Brain microvascular endothelial cell (primary cell): Measurements from ENCODE around the gene EMP1.
"Not testable (repeated sequence)": the region's sequence is repeated elsewhere in the genome, so short reads cannot be mapped to it uniquely, and the experiment has no call there.

Experiments used
- DNase-seq: peaks from one replicate; pipeline ENCODE4 v3.0.0-alpha.2; 2020
- H3K27ac ChIP-seq: fragments of 250-450 bp; sonication (Bioruptor Pico); 2 replicates; pipeline ENCODE4 v1.5.1; 2020; ENCODE audit warnings: mild to moderate bottlenecking, moderate library complexity
- H3K27me3 ChIP-seq: fragments of 250-450 bp; sonication (Bioruptor Pico); replicated peaks from 2 replicates; pipeline ENCODE4 v1.5.1; 2020; ENCODE audit warnings: mild to moderate bottlenecking
- H3K36me3 ChIP-seq: fragments of 250-450 bp; sonication (Bioruptor Pico); replicated peaks from 2 replicates; pipeline ENCODE4 v1.5.1; 2020; ENCODE audit warnings: mild to moderate bottlenecking
- H3K4me3 ChIP-seq: 2 replicates; pipeline ENCODE4 v1.5.1; 2011; ENCODE audit warnings: low read depth, mild to moderate bottlenecking, control low read depth, low read length, moderate library complexity
- CTCF ChIP-seq: IDR thresholded peaks from 2 replicates; pipeline ENCODE4 v1.5.1; 2011; ENCODE audit warnings: low read depth, mild to moderate bottlenecking, moderate library complexity, low read length, control low read depth, inconsistent platforms; ENCODE audit errors: missing control alignments
- in situ Hi-C: cut with HindIII; loops from 2 replicates; pipeline ENCODE4 v1.10.0; 2017; ENCODE audit warnings: low sequenced_read_pairs, low pct_ligation_motif_present

Gene EMP1

GRCh38 chr12:13256692-13257045 lies 60.1 kb downstream of the EMP1 start:
- no peak for DNase-seq
- no peaks in the 10 kb centered on the region for H3K27me3 ChIP-seq
- no peak for TF ChIP-seq CTCF
- no peak overlapping the region for H3K27ac ChIP-seq
- H3K36me3 ChIP-seq: no peaks in the 10 kb centered on the region
- in situ Hi-C loops: no loop called here
- H3K4me3 ChIP-seq: no peak overlapping the region

- Histone ChIP-seq H3K27me3 (no peaks in the 10 kb centered on the region), H3K27ac (no peak overlapping the region), H3K4me3 (no peak overlapping the region), H3K36me3 (no peaks in the 10 kb centered on the region)
- in situ Hi-C loops: no loop called here
- no peak for DNase-seq
- TF ChIP-seq CTCF: no peak
These were observed 60.9 kb downstream of the EMP1 start for GRCh38 chr12:13257356-13257875.

- no peak for TF ChIP-seq CTCF
- in situ Hi-C loops: no loop called here
- no peak for DNase-seq
- H3K36me3 ChIP-seq: no peaks in the 10 kb centered on the region
- H3K27me3 ChIP-seq: no peaks in the 10 kb centered on the region
- H3K27ac ChIP-seq: no peak overlapping the region
- H3K4me3 ChIP-seq: no peak overlapping the region
These were observed 61.7 kb downstream of the EMP1 start for GRCh38 chr12:13258197-13258596.

- H3K27me3 ChIP-seq: no peaks in the 10 kb centered on the region
- no peak overlapping the region for H3K27ac ChIP-seq
- H3K4me3 ChIP-seq: no peak overlapping the region
- no peak for TF ChIP-seq CTCF
- in situ Hi-C loops: no loop called here
- no peaks in the 10 kb centered on the region for H3K36me3 ChIP-seq
- DNase-seq: no peak
These were observed 62.2 kb downstream of the EMP1 start for GRCh38 chr12:13258717-13259119.

GRCh38 chr12:13259625-13260024 lies 63.1 kb downstream of the EMP1 start:
- H3K36me3 ChIP-seq, DNase-seq, H3K27ac ChIP-seq, H3K4me3 ChIP-seq, H3K27me3 ChIP-seq, in situ Hi-C loops: not testable (repeated sequence)

- not testable (repeated sequence) for H3K36me3 ChIP-seq, DNase-seq
These were observed 71.3 kb downstream of the EMP1 start for GRCh38 chr12:13267826-13268225.

GRCh38 chr12:13268581-13268980 lies 72.1 kb downstream of the EMP1 start:
- no peak for DNase-seq
- no peak for TF ChIP-seq CTCF
- no peak overlapping the region for H3K4me3 ChIP-seq
- H3K27ac ChIP-seq: no peak overlapping the region
- H3K36me3 ChIP-seq: no peaks in the 10 kb centered on the region
- in situ Hi-C loops: no loop called here
- H3K27me3 ChIP-seq: no peaks in the 10 kb centered on the region

More at GRCh38 chr12:13267826-13268225, 71.3 kb downstream of the EMP1 start:
- H3K27ac ChIP-seq, in situ Hi-C loops, H3K27me3 ChIP-seq, H3K4me3 ChIP-seq: not testable (repeated sequence)
